MG63 (cell line): ENCODE data around the gene FGF9. TPM values are rescaled to one million over a fixed set of nuclear protein-coding genes. Genes with fewer than 3 reads are reported as not detected.

ENCODE experiments used
- DNase-seq: peaks from one replicate; pipeline ENCODE4 v3.0.0-alpha.2; 2020
- H3K27me3 ChIP-seq: fragments of 250-450 bp; sonication (Bioruptor Pico); 2 replicates; pipeline ENCODE4 v1.5.1; 2020; ENCODE audit warnings: mild to moderate bottlenecking, moderate library complexity
- H3K36me3 ChIP-seq: fragments of 250-450 bp; sonication (Bioruptor Pico); 2 replicates; pipeline ENCODE4 v1.5.1; 2020; ENCODE audit warnings: mild to moderate bottlenecking, moderate library complexity
- H3K4me3 ChIP-seq: fragments of 250-450 bp; sonication (Bioruptor Pico); 2 replicates; pipeline ENCODE4 v1.5.1; 2020; ENCODE audit warnings: mild to moderate bottlenecking, moderate library complexity
- H3K9me3 ChIP-seq: fragments of 250-450 bp; sonication (Bioruptor Pico); 2 replicates; pipeline ENCODE4 v1.5.1; 2020; ENCODE audit warnings: mild to moderate bottlenecking, moderate library complexity
- total RNA-seq: library from RNA; depleted of rRNA; stranded (reverse); fragments of >200 nt; shearing (Covaris generic); gene quantifications from 2 replicates; pipeline ENCODE4 v1.2.3, GENCODE V29; 2014; ENCODE audit warnings: low replicate concordance

Gene FGF9
- total RNA-seq, 1 experiment from 2014 or later, result 0.92 TPM

- Histone ChIP-seq H3K9me3 (no peaks in the 10 kb centered on the region), H3K4me3 (no peak overlapping the region), H3K36me3 (no peaks in the 10 kb centered on the region), H3K27me3 (no peaks in the 10 kb centered on the region)
- no peak for DNase-seq
Observed at GRCh38 chr13:21734961-21735360, 64.1 kb downstream of the FGF9 start.

GRCh38 chr13:21735701-21736401 lies 65.0 kb downstream of the FGF9 start:
- Histone ChIP-seq H3K36me3 (no peaks in the 10 kb centered on the region), H3K9me3 (no peaks in the 10 kb centered on the region), H3K4me3 (no peak overlapping the region), H3K27me3 (no peaks in the 10 kb centered on the region)
- no peak for DNase-seq

GRCh38 chr13:21736926-21737325 lies 66.1 kb downstream of the FGF9 start:
- no peak overlapping the region for H3K4me3 ChIP-seq
- no peaks in the 10 kb centered on the region for H3K9me3 ChIP-seq
- H3K36me3 ChIP-seq, result no peaks in the 10 kb centered on the region
- no peak for DNase-seq
- no peaks in the 10 kb centered on the region for H3K27me3 ChIP-seq

- no peak overlapping the region for H3K4me3 ChIP-seq
- H3K36me3 ChIP-seq, result no peaks in the 10 kb centered on the region
- H3K9me3 ChIP-seq, result no peaks in the 10 kb centered on the region
- no peaks in the 10 kb centered on the region for H3K27me3 ChIP-seq
- no peak for DNase-seq
Observed at GRCh38 chr13:21738630-21739029, 67.8 kb downstream of the FGF9 start.

- no peaks in the 10 kb centered on the region for H3K9me3 ChIP-seq
Observed at GRCh38 chr13:21739771-21740170, 68.9 kb downstream of the FGF9 start.

GRCh38 chr13:21741396-21741979 lies 70.6 kb downstream of the FGF9 start:
- no peak overlapping the region for H3K4me3 ChIP-seq
- H3K36me3 ChIP-seq, result no peaks in the 10 kb centered on the region
- no peaks in the 10 kb centered on the region for H3K9me3 ChIP-seq

More at GRCh38 chr13:21739771-21740170, 68.9 kb downstream of the FGF9 start:
- H3K36me3 ChIP-seq, result no peaks in the 10 kb centered on the region
- no peaks in the 10 kb centered on the region for H3K27me3 ChIP-seq
- DNase-seq, result no peak
- H3K4me3 ChIP-seq, result no peak overlapping the region

GRCh38 chr13:21742096-21742495 lies 71.2 kb downstream of the FGF9 start:
- no peaks in the 10 kb centered on the region for H3K9me3 ChIP-seq
- H3K27me3 ChIP-seq, result no peaks in the 10 kb centered on the region
- no peak overlapping the region for H3K4me3 ChIP-seq
- DNase-seq, result no peak
- no peaks in the 10 kb centered on the region for H3K36me3 ChIP-seq

More at GRCh38 chr13:21741396-21741979, 70.6 kb downstream of the FGF9 start:
- H3K27me3 ChIP-seq, result no peaks in the 10 kb centered on the region
- DNase-seq, result no peak

GRCh38 chr13:21744149-21744548 lies 73.3 kb downstream of the FGF9 start:
- Histone ChIP-seq H3K36me3 (no peaks in the 10 kb centered on the region), H3K9me3 (no peaks in the 10 kb centered on the region), H3K4me3 (no peak overlapping the region), H3K27me3 (no peaks in the 10 kb centered on the region)
- no peak for DNase-seq

- no peaks in the 10 kb centered on the region for H3K27me3 ChIP-seq
- H3K4me3 ChIP-seq, result no peak overlapping the region
- DNase-seq, result no peak
- H3K36me3 ChIP-seq, result no peaks in the 10 kb centered on the region
- no peaks in the 10 kb centered on the region for H3K9me3 ChIP-seq
Observed at GRCh38 chr13:21745307-21745706, 74.4 kb downstream of the FGF9 start.

GRCh38 chr13:21747456-21747855 lies 76.6 kb downstream of the FGF9 start:
- Histone ChIP-seq H3K27me3 (no peaks in the 10 kb centered on the region), H3K9me3 (no peaks in the 10 kb centered on the region; the same call in 1 of the 2 replicates), H3K4me3 (no peak overlapping the region), H3K36me3 (no peaks in the 10 kb centered on the region)
- DNase-seq, result no peak

- H3K36me3 ChIP-seq, result no peaks in the 10 kb centered on the region
- H3K27me3 ChIP-seq, result no peaks in the 10 kb centered on the region
- DNase-seq, result peak; percentile 25
- H3K9me3 ChIP-seq, result no peaks in the 10 kb centered on the region; the same call in 1 of the 2 replicates
- no peak overlapping the region for H3K4me3 ChIP-seq
Observed at GRCh38 chr13:21748166-21748565, 77.3 kb downstream of the FGF9 start.

- DNase-seq, result no peak
- Histone ChIP-seq H3K27me3 (no peaks in the 10 kb centered on the region), H3K4me3 (no peak overlapping the region), H3K36me3 (no peaks in the 10 kb centered on the region), H3K9me3 (no peaks in the 10 kb centered on the region; the same call in 1 of the 2 replicates)
Observed at GRCh38 chr13:21749410-21749809, 78.5 kb downstream of the FGF9 start.

- Histone ChIP-seq H3K36me3 (no peaks in the 10 kb centered on the region), H3K27me3 (no peaks in the 10 kb centered on the region), H3K9me3 (no peaks in the 10 kb centered on the region; the same call in 1 of the 2 replicates), H3K4me3 (no peak overlapping the region)
- no peak for DNase-seq
Observed at GRCh38 chr13:21752501-21752900, 81.6 kb downstream of the FGF9 start.

- Histone ChIP-seq H3K36me3 (no peaks in the 10 kb centered on the region), H3K27me3 (no peaks in the 10 kb centered on the region), H3K4me3 (no peak overlapping the region), H3K9me3 (no peaks in the 10 kb centered on the region; the same call in 1 of the 2 replicates)
- DNase-seq, result no peak
Observed at GRCh38 chr13:21753117-21753729, 82.3 kb downstream of the FGF9 start.
